Activated CD4-positive, alpha-beta T cell treated with anti-CD3 and anti-CD28 coated beads for 36 hours (primary cell): ENCODE measurements around the gene FRY. TPM values are rescaled to one million over a fixed set of nuclear protein-coding genes. Genes with fewer than 3 reads are reported as not detected.

Experiments used
- ATAC-seq: fragments of 200-7000 bp; cut with Tn5 transposase; one replicate; pipeline ENCODE4 v1.10.0; 2021; ENCODE audit warnings: mild to moderate bottlenecking, moderate library complexity
- CTCF ChIA-PET: fragments of 350-600 bp; sonication (Branson Sonifier 250); formaldehyde crosslinking; loops from one replicate; lab custom pipeline; 2021; ENCODE audit warnings: antibody characterized with exemption; lab: Charles Lee
- POLR2A ChIA-PET: fragments of 350-600 bp; sonication (Branson Sonifier 250); formaldehyde crosslinking; loops from one replicate; lab custom pipeline; 2021; ENCODE audit warnings: antibody characterized with exemption, inconsistent platforms; lab: Charles Lee
- DNase-seq: peaks from one replicate; pipeline ENCODE4 v3.0.0-alpha.2; 2020
- H3K27ac Mint-ChIP-seq: one replicate; pipeline ENCODE4 v1.8.0; 2021; ENCODE audit warnings: mixed read lengths
- H3K27me3 Mint-ChIP-seq: one replicate; pipeline ENCODE4 v1.8.0; 2021; ENCODE audit warnings: mixed read lengths
- H3K36me3 Mint-ChIP-seq: one replicate; pipeline ENCODE4 v1.8.0; 2021; ENCODE audit warnings: low read depth, mixed read lengths
- H3K4me1 Mint-ChIP-seq: one replicate; pipeline ENCODE4 v1.8.0; 2021; ENCODE audit warnings: mixed read lengths
- H3K4me3 Mint-ChIP-seq: one replicate; pipeline ENCODE4 v1.8.0; 2021; ENCODE audit warnings: mild to moderate bottlenecking, moderate library complexity, mixed read lengths
- H3K9me3 Mint-ChIP-seq: one replicate; pipeline ENCODE4 v1.8.0; 2021; ENCODE audit warnings: low read depth, mixed read lengths
- intact Hi-C, 2 experiments: fragments of 100-400 bp; cut with DNase I in 1 of 2; cut with micrococcal nuclease in 1 of 2; formaldehyde crosslinking; loops; one replicate each; pipeline versions ENCODE4 v1.14.2 to v1.15.1; 2022 to 2024; cut with DNase I, micrococcal nuclease
- total RNA-seq, 2 experiments: library from RNA; stranded (reverse); gene quantifications; one replicate each; pipeline ENCODE4 v1.2.3, GENCODE V29; 2021

FRY gene
- total RNA-seq, 2 experiments from 2014 or later: 1.9 to 3.5 TPM

GRCh38 chr13:32202268-32202667 is 170.7 kb downstream of the FRY start:
- ATAC-seq: no peak
- Mint-ChIP-seq H3K27ac (no peak overlapping the region), H3K27me3 (no peaks in the 10 kb centered on the region), H3K4me1 (no peaks in the 10 kb centered on the region), H3K36me3 (no peaks in the 10 kb centered on the region), H3K9me3 (no peaks in the 10 kb centered on the region), H3K4me3 (no peak overlapping the region)
- CTCF ChIA-PET: no interaction called here
- POLR2A ChIA-PET: no interaction called here
- DNase-seq: no peak
- intact Hi-C loops: no loop called here

- no peaks in the 10 kb centered on the region for H3K36me3 Mint-ChIP-seq
- POLR2A ChIA-PET: no interaction called here
Measured at GRCh38 chr13:32203221-32203620, 171.6 kb downstream of the FRY start.

GRCh38 chr13:32203736-32204135 is 172.2 kb downstream of the FRY start:
- ATAC-seq (no peak), DNase-seq (no peak)
- Mint-ChIP-seq H3K36me3 (peaks cover under 1% of the 10 kb centered on the region), H3K4me1 (no peaks in the 10 kb centered on the region), H3K9me3 (no peaks in the 10 kb centered on the region), H3K27me3 (no peaks in the 10 kb centered on the region), H3K27ac (no peak overlapping the region), H3K4me3 (no peak overlapping the region)
- ChIA-PET CTCF (interaction anchor here (1.4 kb wide), 1 partner anchor 25 kb away, joined by 4 read pairs; no protein-coding TSS in a partner anchor), POLR2A (no interaction called here)
- intact Hi-C loops: no loop called here

More at GRCh38 chr13:32203221-32203620, 171.6 kb downstream of the FRY start:
- Mint-ChIP-seq H3K4me3 (no peak overlapping the region), H3K27ac (no peak overlapping the region), H3K9me3 (no peaks in the 10 kb centered on the region), H3K4me1 (no peaks in the 10 kb centered on the region), H3K27me3 (no peaks in the 10 kb centered on the region)
- intact Hi-C loops: no loop called here
- no peak for ATAC-seq
- CTCF ChIA-PET: interaction anchor here (1.4 kb wide), 1 partner anchor 25 kb away, joined by 4 read pairs; no protein-coding TSS in a partner anchor
- no peak for DNase-seq

GRCh38 chr13:32205431-32206096 is 174.0 kb downstream of the FRY start:
- no peak for DNase-seq
- ChIA-PET POLR2A (no interaction called here), CTCF (interaction anchor here (2.1 kb wide), 1 partner anchor 10 kb away, joined by 6 read pairs; no protein-coding TSS in a partner anchor)
- Mint-ChIP-seq H3K27ac (no peak overlapping the region), H3K9me3 (no peaks in the 10 kb centered on the region), H3K36me3 (peaks cover 4% of the 10 kb centered on the region), H3K27me3 (no peaks in the 10 kb centered on the region), H3K4me1 (no peaks in the 10 kb centered on the region), H3K4me3 (no peak overlapping the region)
- intact Hi-C loops: no loop called here
- no peak for ATAC-seq

- intact Hi-C loops: no loop called here
- ATAC-seq (no peak), DNase-seq (no peak)
- ChIA-PET POLR2A (interaction anchor here (0.6 kb wide), 1 partner anchor 122 kb away, joined by 3 read pairs; no protein-coding TSS in a partner anchor), CTCF (interaction anchor here (2.1 kb wide), 1 partner anchor 11 kb away, joined by 6 read pairs; no protein-coding TSS in a partner anchor)
- Mint-ChIP-seq H3K36me3 (peaks cover 4% of the 10 kb centered on the region), H3K4me3 (no peak overlapping the region), H3K27me3 (no peaks in the 10 kb centered on the region), H3K27ac (no peak overlapping the region), H3K9me3 (no peaks in the 10 kb centered on the region), H3K4me1 (no peaks in the 10 kb centered on the region)
Measured at GRCh38 chr13:32206097-32206740, 174.6 kb downstream of the FRY start.

- H3K36me3 Mint-ChIP-seq: peaks cover 5% of the 10 kb centered on the region
- ATAC-seq: no peak
- no peaks in the 10 kb centered on the region for H3K27me3 Mint-ChIP-seq
- no peak overlapping the region for H3K4me3 Mint-ChIP-seq
- ChIA-PET POLR2A (no interaction called here), CTCF (interaction anchor here (1.0 kb wide), 1 partner anchor 11 kb away, joined by 4 read pairs; no protein-coding TSS in a partner anchor)
- no peaks in the 10 kb centered on the region for H3K4me1 Mint-ChIP-seq
- no peaks in the 10 kb centered on the region for H3K9me3 Mint-ChIP-seq
- intact Hi-C loops: no loop called here
- DNase-seq: no peak
- no peak overlapping the region for H3K27ac Mint-ChIP-seq
Measured at GRCh38 chr13:32208860-32209259, 177.3 kb downstream of the FRY start.

- POLR2A ChIA-PET: no interaction called here
Measured at GRCh38 chr13:32209652-32210051, 178.1 kb downstream of the FRY start.

GRCh38 chr13:32210101-32210500 is 178.5 kb downstream of the FRY start:
- Mint-ChIP-seq H3K4me3 (no peak overlapping the region), H3K9me3 (no peaks in the 10 kb centered on the region), H3K4me1 (no peaks in the 10 kb centered on the region), H3K27ac (no peak overlapping the region), H3K36me3 (peaks cover 7% of the 10 kb centered on the region), H3K27me3 (no peaks in the 10 kb centered on the region)
- ChIA-PET CTCF (interaction anchor here (0.7 to 0.8 kb wide), 2 partner anchors 18 to 41 kb away, joined by 3 to 5 read pairs; no protein-coding TSS in a partner anchor), POLR2A (no interaction called here)
- DNase-seq: no peak
- intact Hi-C loops: no loop called here
- ATAC-seq: no peak

More at GRCh38 chr13:32209652-32210051, 178.1 kb downstream of the FRY start:
- H3K4me1 Mint-ChIP-seq: no peaks in the 10 kb centered on the region
- CTCF ChIA-PET: interaction anchor here (0.8 kb wide), 1 partner anchor 19 kb away, joined by 5 read pairs; no protein-coding TSS in a partner anchor
- no peak for DNase-seq
- peaks cover 7% of the 10 kb centered on the region for H3K36me3 Mint-ChIP-seq
- H3K27me3 Mint-ChIP-seq: no peaks in the 10 kb centered on the region
- no peak for ATAC-seq
- intact Hi-C loops: no loop called here
- H3K9me3 Mint-ChIP-seq: no peaks in the 10 kb centered on the region
- H3K27ac Mint-ChIP-seq: no peak overlapping the region
- no peak overlapping the region for H3K4me3 Mint-ChIP-seq

GRCh38 chr13:32211813-32212212 is 180.2 kb downstream of the FRY start:
- no peaks in the 10 kb centered on the region for H3K9me3 Mint-ChIP-seq
- H3K4me3 Mint-ChIP-seq: no peak overlapping the region
- no peak overlapping the region for H3K27ac Mint-ChIP-seq
- H3K27me3 Mint-ChIP-seq: no peaks in the 10 kb centered on the region
- ChIA-PET POLR2A (no interaction called here), CTCF (no interaction called here)
- intact Hi-C loops: no loop called here
- no peaks in the 10 kb centered on the region for H3K4me1 Mint-ChIP-seq
- H3K36me3 Mint-ChIP-seq: peaks cover 7% of the 10 kb centered on the region
- ATAC-seq: no peak
- DNase-seq: no peak

- H3K4me1 Mint-ChIP-seq: no peaks in the 10 kb centered on the region
- H3K27ac Mint-ChIP-seq: no peak overlapping the region
- H3K27me3 Mint-ChIP-seq: no peaks in the 10 kb centered on the region
- ATAC-seq (no peak), DNase-seq (no peak)
- no peak overlapping the region for H3K4me3 Mint-ChIP-seq
- no peaks in the 10 kb centered on the region for H3K9me3 Mint-ChIP-seq
- peaks cover 7% of the 10 kb centered on the region for H3K36me3 Mint-ChIP-seq
- intact Hi-C loops: no loop called here
- ChIA-PET CTCF (no interaction called here), POLR2A (no interaction called here)
Measured at GRCh38 chr13:32212421-32212820, 180.8 kb downstream of the FRY start.

- no peak for ATAC-seq
- peaks cover 7% of the 10 kb centered on the region for H3K36me3 Mint-ChIP-seq
- no peaks in the 10 kb centered on the region for H3K9me3 Mint-ChIP-seq
- CTCF ChIA-PET: no interaction called here
- H3K4me1 Mint-ChIP-seq: no peaks in the 10 kb centered on the region
- no peak for DNase-seq
- H3K27ac Mint-ChIP-seq: no peak overlapping the region
- H3K27me3 Mint-ChIP-seq: no peaks in the 10 kb centered on the region
- intact Hi-C loops: no loop called here
- H3K4me3 Mint-ChIP-seq: no peak overlapping the region
- POLR2A ChIA-PET: no interaction called here
Measured at GRCh38 chr13:32213626-32214025, 182.1 kb downstream of the FRY start.

- Mint-ChIP-seq H3K4me1 (no peaks in the 10 kb centered on the region), H3K9me3 (no peaks in the 10 kb centered on the region), H3K27me3 (no peaks in the 10 kb centered on the region), H3K27ac (no peak overlapping the region), H3K4me3 (no peak overlapping the region), H3K36me3 (peaks cover 5% of the 10 kb centered on the region)
- ChIA-PET POLR2A (no interaction called here), CTCF (interaction anchor here (0.7 kb wide), 1 partner anchor 304 kb away, joined by 3 read pairs; no protein-coding TSS in a partner anchor)
- no peak for DNase-seq
- intact Hi-C loops: no loop called here
- no peak for ATAC-seq
Measured at GRCh38 chr13:32214071-32214470, 182.5 kb downstream of the FRY start.
